HG02610 (cell line): ENCODE results near the gene PRCP.
A peak's percentile ranks its signal among the peaks of the same experiment; 100 is the strongest.
"Not testable (repeated sequence)": the region's sequence is repeated elsewhere in the genome, so short reads cannot be mapped to it uniquely, and the experiment has no call there.

Experiments
- ATAC-seq: cut with Tn5 transposase; IDR thresholded peaks from one replicate; pipeline ENCODE4 v1.9.1; 2021; ENCODE audit warnings: mild to moderate bottlenecking, moderate library complexity; ENCODE audit not compliant: unreplicated experiment

PRCP gene

DNA sequence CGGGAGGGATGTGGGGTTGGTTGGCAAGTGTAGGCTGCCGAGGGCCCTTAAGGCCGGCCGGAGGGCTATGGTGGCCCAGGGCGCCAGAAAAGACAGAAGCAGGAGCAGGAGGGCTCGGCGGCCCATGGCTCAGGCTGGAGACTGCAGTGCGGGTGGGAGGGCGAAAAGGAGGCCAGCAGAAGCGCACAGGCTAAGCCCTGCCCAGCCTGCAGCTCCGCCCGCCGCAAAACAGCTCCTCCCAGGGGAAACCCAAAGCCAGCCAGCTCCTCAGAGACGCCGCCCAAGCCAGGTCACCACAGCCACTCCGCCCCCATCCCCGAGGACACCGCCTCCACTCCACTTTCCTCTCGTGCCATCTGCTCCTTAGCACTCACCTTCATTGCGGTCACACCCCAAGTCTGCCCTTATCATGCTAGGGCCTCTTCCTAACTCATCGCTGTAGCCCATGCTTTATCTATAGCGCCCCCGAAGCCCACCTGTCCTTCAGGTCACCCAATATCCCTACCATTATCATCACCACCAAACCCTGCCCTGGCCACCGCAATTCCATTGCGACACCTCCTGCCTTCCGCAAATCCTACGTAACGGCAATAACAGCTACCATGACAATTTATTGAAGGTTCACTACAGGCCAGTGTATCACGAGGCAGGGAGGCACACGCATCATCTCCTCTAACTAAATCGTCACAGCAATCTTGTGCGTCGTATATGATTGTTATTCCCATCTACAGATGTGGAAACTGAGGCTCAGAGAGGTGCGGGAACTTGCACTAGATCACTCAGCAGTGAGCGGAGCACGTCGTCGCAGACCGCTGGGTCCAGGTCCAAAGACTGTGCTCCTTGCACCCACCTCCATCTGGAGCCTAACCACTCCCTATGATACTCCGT, at the start of gene PRCP:
TSS of gene PRCP (minus strand) at position 154 of the 888 bp plus-strand sequence. CDS start at position 126, 28 bp downstream.
- ATAC-seq, result peak; percentile 80

DNA sequence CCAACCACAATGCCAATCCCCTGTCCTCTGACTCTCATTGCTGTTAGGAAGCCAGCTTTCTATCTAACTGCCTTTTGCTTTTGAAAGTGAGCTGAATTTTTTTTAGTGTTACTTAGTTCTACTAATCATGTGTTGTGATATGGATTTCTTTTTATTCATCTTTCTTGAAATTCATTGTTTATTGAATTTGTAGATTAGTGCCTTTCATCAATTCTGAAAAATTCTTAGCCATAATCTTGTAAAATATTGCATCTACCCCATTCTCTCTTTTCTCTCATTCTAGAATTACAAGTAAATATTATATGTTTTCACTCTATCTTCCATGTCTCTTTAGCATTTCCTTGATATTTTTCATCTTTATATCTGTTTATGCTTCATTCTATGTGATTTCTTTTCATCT, 49.1 kb upstream of the PRCP start:
- ATAC-seq, result no peak

DNA sequence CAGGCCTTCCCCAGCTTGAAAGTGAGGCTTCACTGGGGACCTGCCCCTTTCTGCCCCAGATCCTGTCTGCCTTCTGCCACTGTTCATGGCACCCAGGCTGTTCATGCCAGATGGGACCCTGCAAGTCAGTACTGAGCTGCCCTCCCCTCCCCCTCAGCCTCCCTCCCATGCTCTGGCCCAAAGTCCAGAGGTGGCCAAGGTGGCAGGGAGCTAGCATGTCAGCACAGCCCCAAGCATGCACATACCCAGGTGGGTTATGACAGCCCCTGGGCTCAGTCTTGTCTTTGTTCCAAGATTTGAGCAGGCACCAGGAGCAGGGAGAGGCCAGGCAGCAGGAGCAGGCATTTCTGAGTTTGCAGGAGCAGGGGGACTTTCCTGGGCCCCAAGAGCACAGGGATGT, 45.5 kb upstream of the PRCP start:
- no peak for ATAC-seq

DNA sequence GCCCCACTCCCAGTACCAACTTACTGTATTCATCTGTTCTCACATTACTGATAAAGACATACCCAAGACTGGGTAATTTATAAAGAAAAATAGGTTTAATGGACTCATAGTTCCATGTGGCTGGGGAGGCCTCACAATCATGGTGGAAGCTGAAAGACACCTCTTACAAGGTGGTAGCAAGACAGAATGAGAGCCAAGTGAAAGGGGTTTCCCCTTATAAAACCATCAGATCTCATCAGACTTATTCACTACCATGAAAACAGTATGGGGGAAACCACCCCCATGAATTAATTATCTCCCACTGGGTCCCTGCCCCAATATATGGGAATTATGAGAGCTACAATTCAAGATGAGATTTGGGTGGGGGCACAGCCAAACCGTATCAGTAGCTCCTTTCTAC, 44.8 kb upstream of the PRCP start:
- ATAC-seq, result not testable (repeated sequence)

DNA sequence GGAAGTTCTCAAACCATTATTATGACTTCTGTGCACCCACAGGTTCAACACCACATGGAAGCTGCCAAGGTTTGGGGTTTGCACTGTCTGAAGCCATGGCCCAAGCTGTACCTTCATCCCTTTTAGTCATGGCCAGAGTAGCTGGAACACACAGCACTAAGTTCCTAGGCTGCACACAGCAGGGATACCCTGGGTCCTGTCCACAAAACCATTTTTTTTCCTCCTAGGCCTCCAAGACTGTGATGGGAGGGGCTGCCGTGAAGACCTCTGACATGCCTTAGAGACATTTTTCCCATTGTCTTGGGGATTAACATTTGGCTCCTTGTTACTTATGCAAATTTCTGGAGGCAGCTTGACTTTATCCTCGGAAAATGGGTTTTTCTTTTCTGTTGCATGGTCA, 44.0 kb upstream of the PRCP start:
- ATAC-seq, result no peak

DNA sequence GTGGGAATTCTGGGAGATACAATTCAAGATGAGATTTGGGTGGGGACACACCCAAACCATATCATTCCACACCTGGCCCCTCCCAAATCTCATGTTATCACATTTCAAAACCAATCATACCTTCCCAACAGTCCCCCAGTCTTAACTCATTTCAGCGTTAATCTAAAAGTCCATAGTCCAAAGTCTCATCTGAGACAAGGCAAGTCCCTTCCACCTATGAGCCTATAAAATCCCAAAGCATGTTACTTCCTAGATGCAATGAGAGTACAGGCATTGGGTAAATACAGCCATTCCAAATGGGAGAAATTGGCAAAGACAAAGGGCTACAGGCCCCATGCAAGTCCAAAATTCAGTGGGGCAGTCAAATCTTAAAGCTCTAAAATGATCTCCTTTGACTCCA, 43.2 kb upstream of the PRCP start:
- not testable (repeated sequence) for ATAC-seq

DNA sequence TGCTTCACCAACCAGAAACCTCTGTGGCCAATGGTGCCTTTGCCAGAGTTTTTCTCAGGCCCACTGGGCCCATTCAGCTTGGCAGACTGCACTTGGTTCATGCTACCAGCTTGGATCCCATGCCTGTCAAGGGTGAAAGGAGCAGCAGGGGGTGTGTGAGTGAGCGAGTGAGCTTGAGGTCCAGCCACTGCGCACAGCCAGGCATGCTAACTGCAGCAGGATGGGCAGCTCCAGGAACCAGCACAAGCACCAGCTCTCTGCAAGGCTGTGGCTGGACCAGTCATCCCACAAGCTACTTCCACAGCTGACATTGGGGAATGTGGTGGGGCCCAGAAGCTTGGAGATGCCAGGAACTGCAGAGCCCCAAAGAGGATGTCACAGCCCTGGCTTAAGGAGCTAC, 42.1 kb upstream of the PRCP start:
- ATAC-seq, result no peak

DNA sequence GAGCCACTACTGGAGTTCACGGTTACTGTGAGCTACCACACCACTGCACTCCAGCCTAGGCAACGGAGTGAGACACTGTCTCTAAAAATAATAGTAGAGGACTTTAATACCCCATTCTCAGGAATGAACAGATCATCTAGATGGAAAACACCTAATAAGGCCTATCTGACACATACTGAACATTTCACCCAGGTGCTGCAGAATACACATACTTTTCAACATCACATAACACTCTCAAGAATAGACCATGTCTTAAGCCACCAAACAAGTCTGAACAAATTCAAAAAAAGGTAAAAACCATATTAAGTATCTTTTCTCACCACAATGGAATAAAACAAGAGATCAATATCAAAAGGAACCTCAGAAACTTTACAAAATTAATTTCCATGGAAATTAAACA, 39.2 kb upstream of the PRCP start:
- ATAC-seq, result no peak

DNA sequence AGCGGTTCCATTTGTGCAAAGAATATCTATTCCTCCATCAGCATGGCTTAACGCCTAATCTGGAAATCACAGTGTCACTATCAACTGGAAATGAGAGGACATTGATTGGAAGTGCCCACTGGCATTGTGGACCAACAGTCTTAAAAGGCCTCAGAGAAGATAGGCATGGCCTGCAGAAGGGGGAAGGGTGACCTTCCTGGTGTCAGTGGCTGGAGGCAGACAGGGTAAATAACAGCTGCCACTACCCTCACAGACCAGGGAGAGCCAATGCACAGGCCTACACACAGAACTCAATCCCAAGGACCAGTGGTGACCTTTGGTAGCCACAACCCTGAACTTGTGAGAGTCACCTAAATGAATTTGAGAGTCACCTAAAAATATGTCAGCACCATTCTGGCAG, 37.3 kb upstream of the PRCP start:
- ATAC-seq, result no peak

DNA sequence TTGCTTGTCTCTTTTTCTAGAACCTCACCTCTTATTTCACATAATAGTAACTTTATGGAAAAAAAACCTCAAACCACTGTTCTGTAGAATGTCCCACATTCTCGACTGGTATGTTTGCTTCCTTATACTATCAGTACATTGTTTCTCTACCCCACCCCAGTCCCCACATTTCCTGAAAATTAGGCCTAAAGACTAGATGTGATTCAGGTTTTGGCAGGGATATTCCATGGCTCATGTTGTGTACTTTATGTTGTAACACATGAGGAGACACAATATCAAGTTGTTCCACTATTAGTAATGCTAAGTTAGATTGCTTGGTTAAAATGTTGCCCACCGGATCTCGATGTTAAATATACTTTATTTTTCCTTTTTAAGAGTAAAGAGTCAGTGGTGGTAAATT, 36.0 kb upstream of the PRCP start:
- ATAC-seq, result no peak

DNA sequence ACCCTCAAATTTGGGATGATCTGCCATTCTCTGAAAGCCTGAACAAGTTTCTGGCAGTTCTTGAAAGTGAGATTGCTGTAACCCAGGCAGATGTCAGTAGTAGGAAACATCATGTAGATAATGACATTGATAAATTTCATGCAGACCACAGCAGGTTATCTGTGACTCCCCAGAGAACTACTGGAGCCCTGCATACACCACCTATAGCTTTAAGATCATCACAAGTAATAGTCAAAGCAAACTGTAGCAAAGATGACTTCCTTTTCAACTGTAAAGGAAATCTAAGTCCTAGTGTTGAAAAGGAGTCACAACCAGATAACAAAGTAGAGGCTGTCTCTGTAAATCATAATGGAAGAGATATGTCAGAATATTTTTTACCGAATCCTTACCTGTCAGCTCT, 32.3 kb upstream of the PRCP start:
- ATAC-seq, result no peak

DNA sequence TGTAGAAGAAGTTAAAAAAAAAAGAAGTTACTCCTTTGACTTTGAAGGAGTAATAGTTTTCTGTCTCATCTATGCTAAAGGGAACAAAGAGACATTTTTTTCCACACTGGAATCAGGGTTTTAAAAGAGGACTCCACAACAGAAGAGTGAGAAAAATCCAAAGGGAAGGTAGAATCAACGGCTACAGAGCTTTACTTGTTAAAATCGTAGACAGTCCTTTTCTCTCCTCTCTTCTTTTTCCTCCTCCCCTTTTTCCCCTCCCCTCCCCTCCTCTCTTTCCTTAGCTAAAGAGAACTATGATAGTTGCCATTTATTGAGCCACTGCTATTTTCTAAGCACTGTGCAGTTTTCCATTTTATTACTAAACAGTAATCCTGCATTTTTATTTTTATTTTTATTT, 30.5 kb upstream of the PRCP start:
- ATAC-seq, result no peak

DNA sequence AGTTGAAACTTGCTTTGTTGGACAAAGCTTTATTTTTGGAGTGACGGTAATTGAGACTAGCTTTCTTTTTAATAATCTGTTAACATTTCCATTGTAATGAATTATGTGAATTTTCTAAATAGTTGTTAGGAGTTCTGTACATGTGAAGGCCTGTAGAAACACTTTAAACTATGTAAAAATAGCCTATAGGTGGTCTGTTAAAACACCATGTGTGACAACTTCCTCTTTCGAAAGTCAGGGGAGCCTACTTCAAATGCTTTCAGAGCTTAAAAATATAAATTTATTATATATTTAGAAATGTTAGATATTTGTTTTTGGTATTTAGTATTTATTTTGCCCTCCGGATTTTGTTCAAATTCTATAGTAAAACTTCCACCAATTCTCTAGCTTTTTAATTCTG, 30.0 kb upstream of the PRCP start:
- ATAC-seq, result no peak

DNA sequence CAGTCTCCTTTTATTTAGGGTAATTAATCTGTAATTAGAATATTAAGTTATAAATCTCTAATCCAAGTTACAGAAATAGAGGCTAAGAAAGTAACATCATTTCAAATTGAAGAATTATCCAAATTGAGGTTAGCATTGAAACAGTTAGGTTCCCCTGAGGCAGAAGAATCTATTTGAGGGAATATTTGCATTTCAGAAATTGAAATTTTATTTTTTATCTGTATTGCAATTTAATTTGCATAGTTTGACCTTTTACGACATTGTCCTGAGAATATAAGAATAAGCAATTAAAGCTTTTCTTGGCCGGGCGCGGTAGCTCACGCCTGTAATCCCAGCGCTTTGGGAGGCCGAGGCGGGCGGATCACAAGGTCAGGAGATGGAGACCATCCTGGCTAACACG, 28.9 kb upstream of the PRCP start:
- ATAC-seq, result no peak

DNA sequence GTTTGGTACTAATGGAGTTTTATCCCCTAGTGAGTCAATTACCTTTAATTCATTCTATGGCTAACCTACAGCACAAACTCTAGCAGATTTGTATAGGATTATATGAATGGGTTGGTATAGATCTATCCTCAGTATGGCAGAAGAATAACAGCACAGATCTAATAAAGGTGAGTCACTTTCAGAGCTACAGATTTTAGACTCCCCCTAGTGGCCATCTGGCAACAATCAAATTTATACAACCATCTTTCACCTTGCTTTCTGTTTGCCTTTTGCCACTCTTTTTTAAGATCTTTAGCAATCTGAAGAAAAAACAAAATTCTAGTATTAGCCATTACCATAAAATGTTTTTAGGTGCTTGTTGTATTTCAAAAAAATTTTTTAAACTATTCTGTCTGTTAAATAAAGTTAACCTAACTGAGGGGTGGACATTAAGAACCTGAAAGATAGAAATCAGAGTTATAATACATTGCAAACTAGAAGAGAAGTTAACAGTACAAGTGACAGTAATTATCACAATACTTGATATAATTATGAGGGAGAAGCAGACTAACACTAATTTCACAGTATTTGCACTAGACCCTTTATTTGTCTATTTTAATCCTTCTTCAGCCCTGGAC, 27.1 kb upstream of the PRCP start:
- ATAC-seq, result no peak

DNA sequence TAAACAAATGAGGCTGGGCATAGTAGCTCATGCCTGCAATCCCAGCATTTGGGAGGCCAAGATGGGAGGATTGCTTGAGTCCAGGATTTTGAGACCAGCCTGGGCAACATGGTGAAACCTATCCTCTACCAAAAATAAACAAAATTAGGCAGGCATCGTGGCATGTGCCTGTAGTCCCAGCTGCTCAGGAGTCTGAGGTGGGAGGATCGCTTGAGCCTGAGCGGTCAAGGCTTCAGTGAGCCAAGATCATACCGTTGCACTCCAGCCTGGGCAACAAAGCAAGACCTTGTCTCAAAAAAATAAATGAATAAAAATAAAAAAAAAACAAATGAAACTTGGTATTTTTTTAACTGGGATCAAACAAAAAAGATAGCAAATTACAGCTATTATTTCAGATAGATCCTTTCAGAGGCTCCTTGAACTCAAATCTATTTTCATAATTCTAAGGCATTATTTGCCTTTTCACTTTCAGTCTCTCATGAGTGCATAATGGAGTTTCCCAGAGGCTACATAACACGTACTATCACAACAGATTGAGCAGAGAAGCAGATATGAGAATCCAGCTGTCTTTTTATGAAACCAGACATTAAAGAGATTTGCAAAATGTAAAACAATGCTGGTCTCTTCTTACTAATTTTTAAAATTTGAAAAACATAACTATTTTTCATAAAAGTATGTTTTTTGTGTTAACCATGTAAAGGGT, 24.4 kb upstream of the PRCP start:
- ATAC-seq, result peak; percentile 69

DNA sequence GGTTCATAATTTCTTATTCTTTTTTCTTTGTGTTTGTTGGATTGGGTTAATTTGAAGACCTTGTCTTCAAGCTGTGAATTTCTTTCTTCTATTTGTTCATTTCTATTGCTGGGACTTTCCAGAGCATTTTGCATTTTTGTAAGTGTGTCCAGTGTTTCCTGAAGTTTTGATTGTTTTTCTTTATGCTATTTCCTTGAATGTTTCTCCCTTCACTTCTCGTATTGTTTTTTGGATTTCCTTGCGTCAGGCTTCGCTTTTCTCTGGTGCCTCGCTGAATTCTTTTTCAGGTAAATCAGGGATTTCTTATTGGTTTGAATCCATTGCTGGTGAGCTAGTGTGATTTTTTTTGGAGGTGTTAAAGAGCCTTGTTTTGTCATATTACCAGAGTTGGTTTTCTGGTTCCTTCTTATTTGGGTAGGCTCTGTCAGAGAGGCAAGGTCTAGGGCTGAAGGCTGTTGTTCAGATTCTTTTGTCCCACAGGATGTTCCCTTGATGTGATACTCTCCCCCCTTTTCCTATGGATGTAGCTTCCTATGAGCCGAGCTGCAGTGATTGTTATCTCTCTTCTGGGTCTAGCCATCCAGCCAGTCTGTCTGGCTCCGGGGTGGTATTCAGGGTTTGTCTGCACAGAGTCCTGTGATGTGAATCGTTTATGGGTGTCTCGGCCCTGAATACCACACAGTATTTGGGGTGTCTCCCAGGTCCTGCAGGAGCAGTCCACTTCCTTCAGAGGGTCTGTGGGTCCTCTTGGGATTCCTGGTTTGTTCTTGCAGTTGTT, 22.4 kb upstream of the PRCP start:
- ATAC-seq, result not testable (repeated sequence)

DNA sequence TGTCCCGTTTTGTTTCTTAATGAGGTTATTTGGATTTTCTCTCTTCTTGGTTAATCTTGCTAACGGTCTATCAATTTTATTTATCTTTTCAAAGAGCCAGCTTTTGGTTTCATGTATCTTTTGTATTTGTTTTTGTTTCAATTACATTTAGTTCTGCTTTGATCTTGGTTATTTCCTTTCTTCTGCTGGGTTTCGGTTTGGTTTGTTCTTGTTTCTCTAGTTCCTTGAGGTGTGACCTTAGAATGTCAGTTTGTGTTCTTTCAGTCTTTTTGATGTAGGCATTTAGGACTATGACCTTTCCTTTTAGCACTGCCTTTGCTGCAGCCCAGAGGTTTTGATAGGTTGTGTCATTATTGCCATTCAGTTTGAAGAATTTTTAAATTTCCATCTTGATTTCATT, 20.0 kb upstream of the PRCP start:
- ATAC-seq, result not testable (repeated sequence)

DNA sequence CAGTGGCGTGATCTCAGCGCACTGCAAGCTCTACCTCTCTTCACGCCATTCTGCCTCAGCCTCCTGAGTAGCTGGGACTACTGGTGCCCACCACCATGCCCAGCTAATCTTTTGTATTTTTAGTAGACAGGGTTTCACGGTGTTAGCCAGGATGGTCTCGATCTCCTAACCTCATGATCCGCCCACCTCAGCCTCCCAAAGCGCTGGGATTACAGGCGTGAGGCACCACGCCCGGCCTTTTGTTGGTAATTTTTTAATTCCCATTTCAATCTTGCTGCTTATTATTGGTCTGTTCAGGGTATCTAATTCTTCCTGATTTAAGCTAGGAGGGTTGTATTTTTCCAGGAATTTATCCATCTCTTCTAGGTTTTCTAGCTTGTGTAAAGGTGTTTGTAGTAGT, 19.6 kb upstream of the PRCP start:
- ATAC-seq, result not testable (repeated sequence)

DNA sequence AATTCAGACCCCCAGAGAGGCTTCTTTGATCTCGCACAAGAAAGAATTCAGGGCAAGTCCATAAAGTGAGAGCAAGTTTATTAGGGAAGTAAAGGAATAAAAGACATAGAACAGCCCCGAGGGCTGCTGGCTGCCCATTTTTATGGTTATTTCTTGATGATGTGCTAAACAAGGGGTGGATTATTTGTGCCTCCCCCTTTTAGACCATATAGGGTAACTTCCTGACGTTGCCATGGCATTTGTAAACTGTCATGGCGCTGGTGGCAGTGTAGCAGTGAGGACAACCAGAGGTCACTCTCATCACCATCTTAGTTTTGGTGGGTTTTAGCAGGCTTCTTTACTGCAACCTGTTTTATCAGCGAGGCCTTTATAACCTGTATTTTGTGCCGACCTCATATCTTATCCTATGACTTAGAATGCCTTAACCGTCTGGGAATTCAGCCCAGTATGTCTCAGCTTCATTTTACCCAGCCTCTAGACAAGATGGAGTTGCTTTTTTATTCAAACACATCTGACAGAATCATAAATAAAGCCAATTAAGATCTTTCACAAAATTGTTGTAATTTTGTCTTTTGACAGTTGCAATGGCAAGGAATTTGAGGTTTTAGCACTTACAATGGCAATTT, 8.9 kb upstream of the PRCP start:
- no peak for ATAC-seq

DNA sequence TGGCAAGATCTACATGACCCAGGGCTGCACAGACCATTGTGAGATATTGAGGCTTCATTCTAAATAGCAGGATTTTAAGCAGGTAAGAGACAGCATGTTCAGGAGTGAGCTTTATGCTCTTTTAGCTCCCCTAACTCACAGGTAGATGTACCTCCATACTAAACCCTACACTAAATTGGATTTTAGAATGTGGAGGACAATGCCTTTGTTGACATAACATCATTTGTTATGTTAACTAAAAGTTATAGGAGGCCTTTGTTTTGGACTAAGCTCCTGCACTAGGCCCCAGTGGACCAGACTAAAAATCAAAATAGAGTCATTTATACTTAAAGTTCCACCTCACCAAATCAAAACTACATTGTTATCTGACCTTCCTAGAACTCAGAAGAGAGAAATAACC, 8.1 kb upstream of the PRCP start:
- no peak for ATAC-seq
